HG02840 (cell line): Measurements from ENCODE around the gene ZFPM1.

Experiments
- ATAC-seq: cut with Tn5 transposase; IDR thresholded peaks from one replicate; pipeline ENCODE4 v1.9.1; 2021; ENCODE audit warnings: mild to moderate bottlenecking, moderate library complexity, moderate number of reproducible peaks; ENCODE audit not compliant: unreplicated experiment, low FRiP score

Gene ZFPM1

DNA sequence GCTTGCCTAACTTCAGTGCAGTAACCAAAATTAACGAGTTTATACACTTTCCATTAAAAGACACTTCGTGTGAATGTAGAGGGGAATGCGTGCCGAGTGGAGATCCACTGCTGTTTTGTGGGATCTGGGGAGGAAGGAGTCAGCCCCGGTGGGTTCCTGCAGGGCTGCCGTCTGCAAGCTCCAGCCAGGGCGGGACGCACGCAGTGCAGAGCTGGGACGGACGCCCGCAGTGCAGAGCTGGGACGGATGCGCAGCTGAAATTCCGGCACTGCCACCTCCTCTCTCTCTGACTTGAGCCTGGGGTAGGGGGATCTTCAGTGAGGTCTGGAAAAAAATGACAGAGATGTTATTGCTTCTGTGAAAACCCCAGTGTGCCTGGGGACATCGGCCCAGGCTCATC, 100.7 kb downstream of the ZFPM1 start:
- ATAC-seq, result no peak

DNA sequence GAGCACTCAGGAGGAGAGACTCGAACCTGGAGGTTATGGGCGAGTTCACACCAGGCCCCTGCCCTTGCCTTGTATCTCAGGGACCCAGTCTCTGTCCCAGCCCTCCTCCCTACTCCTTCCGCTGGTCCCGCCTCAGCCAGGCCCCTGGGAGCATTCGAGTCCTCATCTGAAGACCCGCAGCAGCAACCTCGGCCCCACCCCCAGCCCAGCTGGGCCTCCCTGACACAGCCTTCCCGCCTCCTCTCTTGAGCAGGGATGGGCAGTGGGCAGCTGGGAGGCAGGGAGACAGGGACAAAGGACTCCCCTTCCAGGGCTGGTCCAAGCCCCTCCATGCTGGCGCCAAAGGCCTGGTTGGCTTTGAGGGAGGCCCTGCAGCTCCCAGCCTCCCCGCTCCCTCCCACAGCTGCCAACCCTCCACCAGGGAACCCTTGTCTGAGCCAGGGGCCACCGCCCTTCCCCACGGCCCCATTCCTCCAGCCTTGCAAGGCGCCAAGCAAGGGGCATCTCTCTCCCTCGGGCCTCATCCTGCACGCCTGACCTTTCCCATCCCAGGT, 101.7 kb downstream of the ZFPM1 start:
- no peak for ATAC-seq

DNA sequence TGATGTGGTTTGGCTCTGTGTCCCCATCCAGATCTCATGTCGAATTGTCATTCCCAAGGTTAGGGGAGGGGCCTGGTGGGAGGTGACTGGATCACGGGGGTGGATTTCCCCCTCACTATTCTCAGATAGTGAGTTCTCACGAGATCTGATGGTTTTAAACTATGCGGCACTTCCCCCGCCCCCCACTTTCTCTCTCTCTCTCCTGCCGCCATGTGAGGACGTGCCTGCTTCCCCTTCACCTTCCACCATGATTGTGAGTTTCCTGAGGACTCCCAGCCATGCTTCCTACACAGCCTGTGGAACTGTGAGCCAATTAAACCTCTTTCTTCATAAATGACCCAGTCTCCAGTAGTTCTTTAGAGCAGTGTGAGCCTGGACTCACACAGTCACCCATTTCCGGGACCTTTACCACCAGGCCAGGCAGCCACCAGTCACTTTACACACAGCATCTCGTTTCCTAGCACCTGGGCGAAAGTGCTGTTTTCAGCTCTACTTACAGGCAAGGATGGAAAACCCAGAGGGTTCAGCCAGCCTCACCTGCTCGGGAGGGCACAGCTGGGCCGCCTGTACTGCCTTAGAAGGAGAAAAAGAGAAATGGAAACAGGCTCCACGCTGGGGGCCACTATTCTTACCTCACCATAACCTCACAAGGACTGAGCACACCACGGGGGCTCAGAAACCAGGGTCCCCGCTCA, 103.4 kb downstream of the ZFPM1 start:
- no peak for ATAC-seq

DNA sequence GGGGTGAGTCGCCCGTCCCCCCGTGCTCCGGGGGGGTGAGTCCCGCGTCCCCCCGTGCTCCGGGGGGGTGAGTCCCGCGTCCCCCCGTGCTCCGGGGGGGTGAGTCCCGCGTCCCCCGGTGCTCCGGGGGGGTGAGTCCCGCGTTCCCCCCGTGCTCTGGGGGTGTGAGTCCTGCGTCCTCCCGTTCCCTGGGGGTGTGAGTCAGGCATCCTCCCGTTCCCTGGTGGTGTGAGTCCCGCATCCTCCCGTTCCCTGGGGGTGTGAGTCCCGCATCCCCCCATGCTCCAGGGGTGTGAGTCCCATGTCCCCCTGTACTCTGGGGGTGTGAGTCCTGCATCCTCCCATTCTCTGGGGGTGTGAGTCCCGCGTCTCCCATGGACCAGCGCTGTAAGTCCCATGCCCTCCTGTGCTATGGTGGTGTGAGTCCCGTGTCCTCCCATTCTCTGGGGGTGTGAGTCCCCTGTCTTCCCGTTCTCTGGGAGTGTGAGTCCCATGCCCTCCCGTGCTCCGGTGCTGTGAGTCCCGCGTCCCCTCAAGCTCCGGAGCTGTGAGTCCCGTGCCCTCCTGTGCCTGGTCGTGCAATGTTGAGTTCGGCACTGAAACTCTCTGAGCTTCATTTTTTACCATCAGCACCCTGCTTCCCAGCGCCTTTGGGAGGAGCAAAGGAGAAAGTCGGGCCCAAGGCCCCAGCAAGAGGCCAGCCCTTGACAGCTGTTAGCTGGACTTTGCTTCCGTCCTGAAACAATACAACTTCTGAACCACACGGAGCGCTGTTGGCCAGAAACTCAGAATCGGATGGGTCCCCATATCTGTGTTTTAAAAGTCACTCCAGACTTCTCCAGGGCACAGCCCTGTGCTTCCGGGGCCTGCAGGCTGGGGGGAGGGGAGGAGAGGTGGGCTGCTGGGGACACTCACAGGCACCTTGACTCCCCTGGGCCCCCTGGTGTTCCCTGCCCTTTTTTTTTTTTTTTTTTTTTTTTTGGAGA, 105.7 kb downstream of the ZFPM1 start:
- no peak for ATAC-seq

GRCh38 chr16:88560714-88561484, 107.8 kb downstream of the ZFPM1 start:
- no peak for ATAC-seq

GRCh38 chr16:88561485-88562359, 108.6 kb downstream of the ZFPM1 start:
- ATAC-seq, result no peak

GRCh38 chr16:88566158-88566557, 113.1 kb downstream of the ZFPM1 start:
- ATAC-seq, result no peak

DNA sequence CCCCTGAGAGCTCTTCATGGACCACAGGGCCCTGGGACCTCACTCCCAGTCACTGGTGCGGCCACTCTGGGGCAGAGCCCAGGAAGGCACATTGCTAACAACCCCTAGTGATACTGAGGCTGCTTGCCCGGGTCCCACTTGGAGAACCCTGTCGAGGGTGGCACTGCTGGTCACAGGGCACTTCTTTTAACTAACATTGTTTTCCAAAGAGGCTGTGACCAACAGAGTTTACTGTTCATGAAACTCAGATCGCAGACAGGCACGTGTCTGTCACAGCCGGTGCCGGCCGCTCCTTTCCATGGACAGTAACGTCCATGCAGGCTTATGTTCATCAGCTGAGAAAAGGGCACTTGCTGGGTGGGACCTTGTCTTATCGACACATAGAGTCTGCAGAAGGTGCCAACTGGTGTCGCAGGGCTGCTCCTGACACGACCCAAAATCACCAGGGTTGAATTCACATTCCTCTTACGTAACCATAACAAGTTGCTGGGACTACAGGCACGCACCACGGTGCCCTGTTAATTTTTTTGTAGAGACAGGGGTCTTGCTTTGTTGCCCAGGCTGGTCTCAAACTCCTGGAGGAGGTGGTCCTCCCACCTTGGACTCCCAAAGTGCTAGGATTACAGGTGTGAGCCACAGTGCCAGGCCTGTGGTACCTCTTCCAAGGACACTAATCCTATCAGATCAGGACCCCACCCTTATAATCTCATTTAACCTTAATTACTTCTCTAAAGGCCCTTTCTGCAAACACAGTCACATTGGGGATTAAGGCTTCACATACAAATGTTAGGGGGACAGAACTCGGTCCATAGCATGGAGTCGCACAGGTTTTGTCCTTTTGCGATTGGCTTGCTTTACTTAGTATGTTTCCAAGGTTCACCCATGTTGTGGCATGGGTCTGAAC, 115.9 kb downstream of the ZFPM1 start:
- ATAC-seq, result no peak

DNA sequence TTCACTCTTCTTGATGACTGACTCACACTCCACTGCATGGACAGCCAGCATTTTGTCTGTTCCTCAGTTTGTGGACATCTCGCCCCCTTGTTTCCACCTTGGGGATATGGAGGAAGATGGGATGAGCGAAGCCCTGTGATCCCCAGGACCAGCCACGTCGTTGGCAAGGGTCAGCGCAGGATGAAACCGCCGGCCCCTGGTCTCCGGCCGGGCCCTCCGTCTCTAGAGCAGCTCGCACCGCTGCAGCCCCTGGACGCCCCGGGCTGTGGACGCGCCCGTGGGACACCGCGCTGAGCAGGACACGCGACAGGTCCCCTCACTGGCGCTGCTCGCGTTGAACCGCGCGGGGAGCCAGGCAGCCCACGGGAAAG, 116.5 kb downstream of the ZFPM1 start:
- peak; percentile 19 for ATAC-seq

DNA sequence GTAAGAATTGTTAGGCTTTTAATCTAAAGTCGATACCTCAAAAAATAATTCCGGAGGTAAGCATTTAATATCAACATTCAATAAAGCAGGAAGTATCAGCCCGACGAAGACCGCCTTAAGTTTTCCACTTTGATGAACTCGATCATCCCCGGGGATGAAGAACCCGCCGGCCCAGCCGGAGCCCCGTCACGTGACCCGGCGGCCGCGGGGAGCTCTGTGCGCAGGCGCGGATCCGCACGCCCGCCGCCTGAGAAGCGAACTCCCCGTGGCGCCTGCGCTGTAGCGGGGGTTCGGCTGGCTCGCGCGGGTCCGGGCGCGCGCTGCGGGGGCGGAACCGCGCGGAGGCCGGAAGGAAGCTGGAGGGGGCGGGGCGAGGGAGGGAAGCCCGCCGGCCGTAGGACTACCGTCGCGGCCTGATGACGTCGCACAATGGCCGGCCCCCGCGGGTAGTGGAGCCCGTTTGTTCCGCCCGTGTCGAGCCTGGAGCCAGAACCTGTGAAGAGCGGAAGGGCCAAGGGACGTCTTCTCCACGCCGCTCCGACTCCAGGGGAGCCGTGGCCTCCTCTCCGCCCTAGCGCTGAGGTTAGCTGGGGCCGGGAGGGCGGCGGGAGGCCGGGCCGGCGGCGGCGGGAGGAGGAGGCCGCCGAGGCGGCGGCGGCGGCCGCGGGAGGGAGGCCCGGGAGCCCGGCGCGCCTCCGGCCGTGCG, 117.1 kb downstream of the ZFPM1 start, which contains the start of gene ZC3H18:
Gene ZC3H18 (plus strand): TSS at position 419 of the 706 bp plus-strand sequence. CDS start 6,721 bp downstream, outside the sequence.
- peak; percentile 74 for ATAC-seq

DNA sequence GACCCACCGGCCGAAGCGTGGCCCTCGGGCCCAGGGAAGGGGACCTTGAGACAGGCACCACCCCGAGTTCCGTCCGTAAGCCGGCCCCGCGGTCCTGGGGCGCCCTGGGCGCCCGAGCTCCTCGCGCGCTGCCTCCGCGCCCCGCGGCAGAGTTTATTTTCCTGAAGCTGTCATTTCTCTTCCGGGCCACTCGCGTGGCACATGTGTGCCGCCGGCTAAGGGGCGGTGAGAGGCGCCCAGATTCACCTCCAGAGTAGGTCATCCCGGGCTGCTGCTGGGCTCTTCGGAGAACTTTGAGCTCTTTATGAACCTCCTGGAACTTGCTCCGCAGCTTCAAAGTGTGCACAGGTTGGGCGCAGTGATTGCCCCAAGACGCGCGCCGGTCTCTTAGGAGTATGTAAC, 117.6 kb downstream of the ZFPM1 start:
- ATAC-seq, result peak; percentile 4

DNA sequence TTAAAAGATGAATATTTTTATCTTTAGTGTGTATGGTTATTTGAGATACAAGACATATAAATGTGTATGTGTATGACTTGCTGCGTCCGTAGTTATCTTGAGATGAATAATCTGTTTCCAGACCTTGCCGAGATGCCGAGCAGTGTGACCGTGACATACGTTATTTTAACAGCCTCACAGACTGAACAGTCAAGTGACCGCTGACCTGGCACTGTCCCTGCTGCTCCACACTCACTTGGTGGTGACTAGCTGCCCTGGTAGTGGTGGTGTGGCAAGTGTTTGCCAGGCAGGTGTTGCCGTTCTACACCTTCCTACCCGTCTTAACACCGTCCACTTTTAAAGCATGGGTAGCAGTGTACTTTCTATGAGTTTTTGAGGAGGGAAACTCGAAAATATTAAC, 122.2 kb downstream of the ZFPM1 start:
- no peak for ATAC-seq

DNA sequence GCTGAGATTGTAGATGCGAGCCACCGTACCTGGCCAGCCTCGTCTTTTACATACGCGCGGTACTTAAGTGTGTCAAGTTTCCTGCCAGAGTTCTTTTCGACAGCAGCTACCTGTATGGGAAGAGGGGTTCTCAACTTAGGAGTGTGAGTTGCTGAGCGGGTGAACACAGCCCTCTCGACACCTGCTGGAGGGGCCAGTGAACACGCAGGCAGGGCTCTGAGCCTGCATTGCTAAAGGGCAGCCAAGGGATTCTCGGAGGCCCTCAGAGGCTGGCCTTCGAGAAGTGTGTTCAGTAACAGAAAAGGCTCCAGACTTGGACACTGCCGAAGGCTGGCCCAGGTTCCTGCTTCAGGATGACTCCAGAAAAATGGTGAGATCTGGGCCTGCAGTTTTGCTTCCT, 123.2 kb downstream of the ZFPM1 start:
- no peak for ATAC-seq

GRCh38 chr16:88577166-88577565, 124.1 kb downstream of the ZFPM1 start:
- no peak for ATAC-seq

- no peak for ATAC-seq
Observed at GRCh38 chr16:88578446-88579313, 125.6 kb downstream of the ZFPM1 start.

DNA sequence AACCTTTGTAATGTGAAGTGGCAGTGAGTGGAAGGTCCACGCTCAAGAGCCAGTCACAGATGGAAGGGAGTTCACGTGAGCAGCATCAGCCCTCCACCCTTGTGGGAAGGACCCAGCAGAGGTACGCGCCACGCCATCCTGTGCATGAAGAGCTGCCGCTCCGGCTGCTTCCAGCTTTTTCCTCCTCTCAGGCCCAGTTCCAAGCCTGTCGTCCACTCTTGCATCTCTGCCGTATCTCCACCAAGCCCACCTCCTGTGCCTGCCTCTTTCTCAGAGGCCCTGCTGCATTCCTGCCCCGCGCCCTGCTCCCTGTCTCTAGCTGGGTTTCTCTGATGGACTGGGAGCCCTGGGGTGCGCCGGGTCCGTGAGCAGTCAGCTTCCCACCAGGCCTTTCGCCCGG, 127.3 kb downstream of the ZFPM1 start:
- ATAC-seq, result no peak

DNA sequence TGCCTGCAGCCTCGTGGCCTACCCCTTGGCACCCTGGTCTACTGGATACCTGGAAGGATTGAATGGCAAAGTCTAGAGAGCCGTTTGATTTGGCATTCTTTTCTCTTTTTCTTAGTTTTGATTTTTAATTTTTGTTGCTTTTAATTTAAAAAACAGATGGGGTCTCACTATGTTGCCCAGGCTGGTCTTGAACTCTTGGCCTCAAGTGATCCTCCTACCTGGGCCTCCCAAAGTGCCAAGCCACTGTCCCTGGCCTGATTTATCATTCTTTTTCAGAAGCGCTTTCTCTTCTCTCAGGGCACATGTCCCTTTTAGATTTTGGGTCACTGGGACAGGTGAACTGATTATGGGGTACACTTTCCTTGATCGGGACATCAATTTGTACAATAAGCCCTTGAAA, 128.0 kb downstream of the ZFPM1 start:
- ATAC-seq, result no peak
